NCI-H69 (cell line): Measurements from ENCODE around the gene VNN1.
"Not testable (repeated sequence)": the region's sequence is repeated elsewhere in the genome, so short reads cannot be mapped to it uniquely, and the experiment has no call there.

Source experiments
- DNase-seq: peaks from one replicate; lab custom pipeline; 2025; lab: John Stamatoyannopoulos, UW

The VNN1 gene

GRCh38 chr6:132719736-132720448 is 6.0 kb upstream of the VNN1 start:
- no peak for DNase-seq

DNA sequence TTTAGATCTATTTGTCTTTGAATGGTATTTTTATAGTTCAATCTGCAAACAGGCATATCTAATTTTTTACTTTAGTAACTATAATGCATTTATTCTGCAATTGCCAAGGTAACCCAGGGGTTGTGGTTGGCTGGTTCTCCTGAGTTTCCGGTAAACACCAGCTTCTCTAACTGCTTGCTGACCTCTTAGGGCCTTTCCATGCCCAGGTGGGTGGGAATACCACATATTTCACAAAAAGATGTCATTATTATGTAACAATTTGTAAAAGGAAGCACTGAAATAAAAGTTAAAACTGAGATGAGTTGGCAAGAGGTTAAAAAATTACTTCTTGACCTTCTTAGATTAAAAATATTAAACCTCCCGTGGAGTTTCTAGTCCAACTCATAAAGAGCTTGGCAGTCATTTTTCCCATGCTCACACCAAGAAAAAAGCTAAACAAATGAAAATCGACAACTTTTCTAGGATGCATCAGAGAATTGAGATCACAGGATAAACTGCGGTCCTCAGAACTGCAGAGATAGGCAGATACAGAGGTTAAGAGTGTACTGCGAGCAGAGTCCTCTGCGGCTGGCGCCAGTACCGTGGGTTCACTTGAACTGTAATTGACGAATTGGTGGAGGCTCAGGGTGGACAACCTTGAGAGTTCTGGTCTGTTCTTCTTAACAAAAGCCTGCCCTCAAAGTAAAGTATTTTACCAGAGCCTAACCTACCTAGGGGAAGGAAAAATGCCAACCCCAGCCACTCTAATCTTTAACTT is 2.2 kb upstream of the VNN1 start:
- DNase-seq, result no peak

GRCh38 chr6:132715204-132715603 is 1.3 kb upstream of the VNN1 start:
- peak; percentile 43 for DNase-seq

DNA sequence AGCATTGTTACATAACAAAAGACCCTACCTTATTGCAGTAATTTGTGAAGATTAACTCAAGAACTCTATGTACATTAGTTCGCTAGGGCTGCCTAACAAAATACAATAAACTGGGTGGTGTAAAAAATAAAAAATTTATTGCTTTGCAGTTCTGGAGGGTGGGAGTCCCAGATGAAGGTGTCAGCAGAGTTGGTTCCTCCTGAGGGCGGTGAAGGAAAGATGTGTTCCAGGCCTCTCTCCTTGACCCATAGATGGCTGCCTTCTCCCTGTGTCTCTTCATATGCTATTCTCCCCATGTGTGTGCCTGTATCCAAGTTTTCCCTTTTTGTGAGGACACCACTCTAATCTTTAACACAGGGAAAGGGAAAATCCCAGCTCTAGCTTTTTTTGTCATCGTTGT is 305 bp upstream of the VNN1 start:
- no peak for DNase-seq

GRCh38 chr6:132712366-132712765 is 1.5 kb downstream of the VNN1 start:
- no peak for DNase-seq

- no peak for DNase-seq
Measured at GRCh38 chr6:132708771-132709170, 5.1 kb downstream of the VNN1 start.

GRCh38 chr6:132708002-132708401 is 5.9 kb downstream of the VNN1 start:
- DNase-seq, result no peak

DNA sequence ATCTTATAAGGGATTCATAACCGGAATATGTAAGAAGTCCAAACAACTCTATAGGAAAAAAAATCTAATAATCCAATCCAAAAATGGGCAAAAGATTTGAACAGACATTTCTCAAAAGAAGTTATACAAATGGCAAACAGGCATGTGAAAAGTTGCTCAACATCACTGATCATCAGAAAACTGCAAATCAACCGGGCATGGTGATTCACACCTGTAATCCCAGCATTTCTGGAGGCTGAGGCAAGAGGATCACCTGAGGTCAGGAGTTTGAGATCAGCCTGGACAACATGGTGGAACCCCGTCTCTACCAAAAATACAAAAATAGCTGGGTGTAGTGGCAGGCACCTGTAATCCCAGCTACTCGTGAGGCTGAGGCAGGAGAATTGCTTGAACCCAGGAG is 7.1 kb downstream of the VNN1 start:
- DNase-seq, result not testable (repeated sequence)

DNA sequence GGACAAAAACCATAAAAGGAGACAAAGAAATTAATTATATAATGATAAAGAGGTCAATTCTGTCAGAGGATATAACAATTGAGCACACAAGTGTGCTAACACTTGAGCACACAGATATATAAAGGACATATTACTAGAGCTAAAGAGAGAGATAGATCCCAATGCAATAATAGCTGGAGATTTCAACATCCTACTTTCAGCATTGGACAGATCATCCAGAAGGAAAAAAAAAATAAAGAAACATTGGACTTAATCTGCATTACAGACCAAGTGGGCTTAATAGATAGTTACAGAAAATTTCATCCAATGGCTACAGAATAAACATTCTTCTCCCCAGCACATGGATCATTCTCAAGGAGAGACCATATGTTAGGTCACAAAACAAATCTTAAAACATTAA is 9.9 kb downstream of the VNN1 start:
- no peak for DNase-seq

GRCh38 chr6:132698608-132699007 is 15.2 kb downstream of the VNN1 start:
- DNase-seq, result no peak

DNA sequence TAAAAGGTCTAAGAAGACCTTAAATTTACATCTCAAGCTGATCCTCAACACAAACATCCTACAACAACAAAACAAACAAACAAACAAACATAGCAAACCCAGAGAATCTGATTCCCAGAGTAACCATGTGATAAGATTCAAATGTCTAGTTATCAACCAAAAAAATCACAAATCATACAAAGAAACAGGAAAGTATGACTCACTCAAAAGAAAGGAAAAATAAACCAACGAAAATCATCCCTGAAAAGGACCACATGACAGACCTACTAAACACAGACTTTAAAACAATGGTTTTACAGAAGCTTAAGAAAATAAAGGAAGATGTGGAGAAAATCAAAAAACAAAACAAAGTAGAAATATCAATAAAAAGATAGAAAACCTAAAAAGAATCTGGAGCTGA is 18.1 kb downstream of the VNN1 start:
- no peak for DNase-seq

DNA sequence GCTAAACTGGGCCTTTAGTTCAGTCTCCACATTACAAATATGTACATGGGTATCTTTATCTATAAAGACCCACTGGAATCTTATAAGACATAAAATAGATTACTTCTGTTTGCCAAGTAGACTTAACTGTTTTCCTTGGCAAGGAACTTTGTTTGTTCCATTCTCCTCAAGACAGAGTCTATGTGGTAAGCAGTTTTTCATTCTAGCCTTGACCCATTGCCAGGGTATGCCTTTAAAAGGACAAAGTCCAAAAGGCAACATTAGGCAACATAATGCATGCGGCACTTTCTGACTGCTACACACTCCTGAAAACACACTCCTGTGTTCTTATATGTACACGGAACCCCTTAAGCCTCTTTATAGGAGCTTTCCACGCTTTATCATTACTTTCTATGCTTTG is 20.4 kb downstream of the VNN1 start:
- no peak for DNase-seq

DNA sequence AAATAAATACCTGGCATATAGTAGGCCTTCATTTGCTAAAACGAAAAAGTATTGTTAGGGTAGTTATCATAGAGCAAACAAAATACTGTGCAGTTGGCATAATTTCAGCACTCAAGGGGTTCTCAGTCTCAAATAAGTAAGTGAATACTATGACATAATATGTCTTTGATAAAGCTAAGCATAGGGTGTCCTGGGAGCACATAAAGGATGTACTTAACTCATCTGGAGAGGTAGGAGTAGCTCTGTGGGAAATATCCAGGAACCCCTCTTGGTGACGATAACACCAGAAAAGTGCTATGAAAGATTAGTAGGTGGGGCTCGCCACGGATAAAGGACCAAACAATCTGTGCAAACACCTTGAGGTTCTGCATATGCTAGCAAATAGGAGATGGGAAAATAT is 23.2 kb downstream of the VNN1 start:
- peak; percentile 9 for DNase-seq

- DNase-seq, result no peak
Measured at GRCh38 chr6:132687306-132687705, 26.5 kb downstream of the VNN1 start.

- no peak for DNase-seq
Measured at GRCh38 chr6:132686531-132686930, 27.3 kb downstream of the VNN1 start.

- DNase-seq, result peak; percentile 47
Measured at GRCh38 chr6:132685009-132685408, 28.8 kb downstream of the VNN1 start.

GRCh38 chr6:132684272-132684671 is 29.6 kb downstream of the VNN1 start:
- DNase-seq, result no peak

- no peak for DNase-seq
Measured at GRCh38 chr6:132683543-132683942, 30.3 kb downstream of the VNN1 start.

DNA sequence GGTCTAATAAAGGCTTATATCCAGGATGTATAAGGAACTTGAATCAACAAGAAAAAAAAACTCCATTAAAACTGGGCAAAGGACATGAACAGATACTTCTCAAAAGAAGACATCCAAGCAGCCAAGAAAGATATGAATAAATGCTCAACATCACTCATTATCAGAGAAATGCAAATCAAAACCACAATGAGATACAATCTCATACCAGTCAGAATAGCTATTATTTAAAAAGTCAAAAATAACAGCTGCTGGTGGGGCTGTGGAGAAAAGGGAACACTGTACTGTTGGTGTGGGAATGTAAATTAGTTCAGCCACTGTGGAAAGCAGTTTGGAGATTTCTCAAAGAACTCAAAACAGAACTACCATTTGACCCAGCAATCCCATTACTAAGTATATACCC is 34.8 kb downstream of the VNN1 start:
- not testable (repeated sequence) for DNase-seq

DNA sequence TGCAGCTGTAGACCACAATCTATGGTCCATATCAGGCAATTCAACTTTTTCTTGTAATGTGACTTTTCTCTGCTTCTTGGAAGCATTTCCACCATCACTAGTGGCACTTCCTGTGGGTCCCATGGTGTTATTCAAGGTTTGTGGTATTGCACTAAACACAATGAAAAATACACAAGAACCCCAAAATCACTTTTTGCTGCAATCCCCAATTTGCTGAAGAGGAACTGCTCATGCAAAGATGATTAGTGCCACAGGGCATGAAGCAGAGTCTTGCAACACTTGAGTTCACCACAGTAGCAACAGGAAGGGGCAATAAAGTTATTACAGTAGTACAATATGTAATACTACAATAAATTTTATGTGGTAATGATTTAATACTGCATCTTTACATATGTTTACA is 38.1 kb downstream of the VNN1 start:
- no peak for DNase-seq

DNA sequence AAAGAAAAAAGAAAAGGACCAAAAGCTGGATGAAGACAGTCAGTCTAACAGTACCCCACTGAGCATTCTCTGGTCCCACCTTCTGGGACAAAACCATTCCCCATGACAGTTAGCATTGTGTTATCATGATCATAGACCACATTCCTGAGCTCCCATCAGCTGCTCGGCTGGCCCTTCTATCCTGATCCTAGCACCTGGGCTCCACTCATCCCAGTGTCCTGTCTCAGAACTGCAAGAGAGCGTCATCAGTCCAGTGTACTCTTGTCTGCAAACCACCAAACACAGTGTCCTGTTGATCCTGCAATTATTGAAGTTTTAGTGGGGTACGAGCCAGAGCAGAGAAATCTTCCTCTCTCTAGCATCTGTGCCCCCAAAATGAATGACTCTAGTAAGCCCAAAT is 38.9 kb downstream of the VNN1 start:
- DNase-seq, result no peak

DNA sequence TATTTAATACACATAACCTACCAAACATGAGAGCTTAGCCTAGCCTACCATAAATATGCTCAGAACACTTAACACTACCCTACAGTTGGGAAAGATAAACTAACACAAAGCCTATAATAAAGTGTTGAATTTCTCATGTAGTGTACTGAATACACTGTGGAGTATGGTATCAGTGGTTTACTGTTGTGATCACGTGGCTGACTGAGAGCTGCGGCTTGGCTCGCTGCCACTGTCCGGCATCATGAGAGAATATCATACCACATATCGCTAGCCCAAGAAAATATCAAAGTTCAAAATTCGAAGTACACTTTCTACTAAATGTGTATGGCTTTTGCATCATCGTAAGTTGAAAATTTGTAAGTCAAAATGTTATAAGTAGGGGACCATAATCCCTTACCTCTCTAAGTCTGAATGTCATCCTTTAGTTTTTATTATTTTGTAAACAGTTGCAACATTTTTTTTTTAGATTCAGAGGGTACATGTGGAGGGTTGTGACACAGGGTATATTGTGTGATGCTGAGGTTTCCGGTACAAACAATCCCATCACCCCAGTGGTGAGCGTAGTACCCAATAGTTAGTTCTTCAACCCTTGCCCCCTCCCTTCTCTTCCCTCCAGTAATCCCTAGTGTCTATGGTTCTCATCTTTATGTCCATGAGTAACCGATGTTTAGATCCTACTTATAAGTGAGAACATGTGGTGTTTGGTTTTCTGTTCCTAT is 40.3 kb downstream of the VNN1 start:
- no peak for DNase-seq

DNA sequence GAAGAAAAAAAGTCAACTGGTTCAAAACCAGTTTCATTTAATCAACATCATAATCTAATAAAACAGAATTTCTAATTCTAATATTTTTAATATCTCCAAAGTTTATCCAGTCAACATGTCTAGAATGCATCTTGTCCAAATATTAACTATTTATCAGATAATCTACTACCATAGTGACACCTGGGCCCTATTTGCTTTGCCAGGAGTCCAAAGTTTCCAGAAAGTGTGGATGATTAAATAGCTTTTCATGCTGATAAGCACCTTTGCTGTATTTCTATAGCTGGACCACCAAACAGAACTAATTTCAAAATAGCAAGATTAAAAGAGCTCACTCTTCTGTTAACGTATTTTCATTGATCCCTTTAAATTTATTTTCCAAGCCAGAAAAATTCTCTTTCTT is 42.6 kb downstream of the VNN1 start:
- no peak for DNase-seq
